ENCODE data around the gene PIP5K1C. TPM values are rescaled to one million over a fixed set of nuclear protein-coding genes. Genes with fewer than 3 reads are reported as not detected.

Gene PIP5K1C
- total and polyA plus RNA-seq, 9 of the 15 experiments (the other 6 are each of a cell fraction or from before 2014, with no cell fraction given) = 0.38 to 22.1 (median 4.1) TPM

- H3K27me3 ChIP-seq (ENCODE audit: control insufficient read depth in 2 of 2, insufficient read depth in 2 of 2, low read length in 2 of 2) = no peaks in the 10 kb centered on the region
- H2AFZ ChIP-seq (ENCODE audit: low read depth, low read length) = no peak overlapping the region
- DNase-seq (ENCODE audit: extremely low read depth in 1 of 4, low spot score in 3 of 4) (no peak), FAIRE-seq (no peak), ATAC-seq (no peak)
- no peak overlapping the region for H3K4me2 ChIP-seq (ENCODE audit: insufficient read depth, low read length)
- CTCF ChIA-PET (ENCODE audit: low intra/inter-chr PET ratio) = no interaction called here
- no peaks in the 10 kb centered on the region for H4K20me1 ChIP-seq (replicated peaks; ENCODE audit: control insufficient read depth, insufficient read depth, low read length)
- 90% methylated on average over 24 of the region's 24 CpGs for WGBS (ENCODE audit: insufficient coverage, low coverage, missing lambda C conversion rate)
- no peaks in the 10 kb centered on the region for H3K9me1 ChIP-seq (ENCODE audit: control insufficient read depth, insufficient read depth, low read length)
- H3K36me3 ChIP-seq (ENCODE audit: control insufficient read depth, insufficient read depth, low read length) = peaks cover 58% of the 10 kb centered on the region
- H3K27ac ChIP-seq (ENCODE audit: extremely low read depth, low read depth, low read length) = peak overlapping the region; percentile 98
- intact Hi-C loops (cut with micrococcal nuclease) (loop anchor here (10.0 kb wide), 1 partner anchor 65 kb away; no protein-coding TSS in a partner anchor), in situ Hi-C loops (cut with MboI) (no loop called here)
- POLR2A ChIA-PET = interaction anchor here (0.5 to 4.0 kb wide), 3 partner anchors 15 to 37 kb away, joined by 3 to 29 read pairs (median 4); partner anchors contain the start of gene HMG20B
- no TSS peak for BruUV-seq (replicated peaks)
- H3K79me2 ChIP-seq (ENCODE audit: control insufficient read depth, insufficient read depth, low read length) = peaks cover 36% of the 10 kb centered on the region
- H3K4me1 ChIP-seq (replicated peaks in 1 of 2; ENCODE audit: control insufficient read depth in 2 of 2, insufficient read depth in 2 of 2, low read length in 2 of 2) = peaks cover 42 to 98% of the 10 kb centered on the region in 2 experiments
- H3K4me3 ChIP-seq = no peak overlapping the region
- H3K9ac ChIP-seq (ENCODE audit: insufficient read depth in 1 of 2, low read depth in 2 of 2, low read length in 2 of 2) = peak overlapping the region; percentile 44 to 45; a peak in 2 of 4 replicates
- no peaks in the 10 kb centered on the region; the same call in 1 of the 2 replicates for H3K9me3 ChIP-seq (replicated peaks; ENCODE audit: control insufficient read depth, insufficient read depth, low read depth, low read length)
- TF ChIP-seq, protein P1, sequence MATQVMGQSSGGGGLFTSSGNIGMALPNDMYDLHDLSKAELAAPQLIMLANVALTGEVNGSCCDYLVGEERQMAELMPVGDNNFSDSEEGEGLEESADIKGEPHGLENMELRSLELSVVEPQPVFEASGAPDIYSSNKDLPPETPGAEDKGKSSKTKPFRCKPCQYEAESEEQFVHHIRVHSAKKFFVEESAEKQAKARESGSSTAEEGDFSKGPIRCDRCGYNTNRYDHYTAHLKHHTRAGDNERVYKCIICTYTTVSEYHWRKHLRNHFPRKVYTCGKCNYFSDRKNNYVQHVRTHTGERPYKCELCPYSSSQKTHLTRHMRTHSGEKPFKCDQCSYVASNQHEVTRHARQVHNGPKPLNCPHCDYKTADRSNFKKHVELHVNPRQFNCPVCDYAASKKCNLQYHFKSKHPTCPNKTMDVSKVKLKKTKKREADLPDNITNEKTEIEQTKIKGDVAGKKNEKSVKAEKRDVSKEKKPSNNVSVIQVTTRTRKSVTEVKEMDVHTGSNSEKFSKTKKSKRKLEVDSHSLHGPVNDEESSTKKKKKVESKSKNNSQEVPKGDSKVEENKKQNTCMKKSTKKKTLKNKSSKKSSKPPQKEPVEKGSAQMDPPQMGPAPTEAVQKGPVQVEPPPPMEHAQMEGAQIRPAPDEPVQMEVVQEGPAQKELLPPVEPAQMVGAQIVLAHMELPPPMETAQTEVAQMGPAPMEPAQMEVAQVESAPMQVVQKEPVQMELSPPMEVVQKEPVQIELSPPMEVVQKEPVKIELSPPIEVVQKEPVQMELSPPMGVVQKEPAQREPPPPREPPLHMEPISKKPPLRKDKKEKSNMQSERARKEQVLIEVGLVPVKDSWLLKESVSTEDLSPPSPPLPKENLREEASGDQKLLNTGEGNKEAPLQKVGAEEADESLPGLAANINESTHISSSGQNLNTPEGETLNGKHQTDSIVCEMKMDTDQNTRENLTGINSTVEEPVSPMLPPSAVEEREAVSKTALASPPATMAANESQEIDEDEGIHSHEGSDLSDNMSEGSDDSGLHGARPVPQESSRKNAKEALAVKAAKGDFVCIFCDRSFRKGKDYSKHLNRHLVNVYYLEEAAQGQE (IDR thresholded peaks at IDR 0.05; ENCODE audit: borderline replicate concordance) = 0 out of 2 replicates have a peak, but pooled peaks have one; percentile 13
- TF ChIP-seq, protein P1 (CRISPR knock-in tag; IDR thresholded peaks at IDR 0.05; ENCODE audit: low read depth) = no peak
- TF ChIP-seq, protein P2, sequence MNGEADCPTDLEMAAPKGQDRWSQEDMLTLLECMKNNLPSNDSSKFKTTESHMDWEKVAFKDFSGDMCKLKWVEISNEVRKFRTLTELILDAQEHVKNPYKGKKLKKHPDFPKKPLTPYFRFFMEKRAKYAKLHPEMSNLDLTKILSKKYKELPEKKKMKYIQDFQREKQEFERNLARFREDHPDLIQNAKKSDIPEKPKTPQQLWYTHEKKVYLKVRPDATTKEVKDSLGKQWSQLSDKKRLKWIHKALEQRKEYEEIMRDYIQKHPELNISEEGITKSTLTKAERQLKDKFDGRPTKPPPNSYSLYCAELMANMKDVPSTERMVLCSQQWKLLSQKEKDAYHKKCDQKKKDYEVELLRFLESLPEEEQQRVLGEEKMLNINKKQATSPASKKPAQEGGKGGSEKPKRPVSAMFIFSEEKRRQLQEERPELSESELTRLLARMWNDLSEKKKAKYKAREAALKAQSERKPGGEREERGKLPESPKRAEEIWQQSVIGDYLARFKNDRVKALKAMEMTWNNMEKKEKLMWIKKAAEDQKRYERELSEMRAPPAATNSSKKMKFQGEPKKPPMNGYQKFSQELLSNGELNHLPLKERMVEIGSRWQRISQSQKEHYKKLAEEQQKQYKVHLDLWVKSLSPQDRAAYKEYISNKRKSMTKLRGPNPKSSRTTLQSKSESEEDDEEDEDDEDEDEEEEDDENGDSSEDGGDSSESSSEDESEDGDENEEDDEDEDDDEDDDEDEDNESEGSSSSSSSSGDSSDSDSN (IDR thresholded peaks at IDR 0.05; ENCODE audit: borderline replicate concordance in 1 of 2, low read depth in 2 of 2, low read length in 2 of 2) = no peak
- TF ChIP-seq ZBTB17 (CRISPR knock-in tag; IDR thresholded peaks at IDR 0.05) = peak; percentile 98
- TF ChIP-seq GMEB1 (CRISPR knock-in tag; IDR thresholded peaks at IDR 0.05) = no peak
- peak; percentile 99 for TF ChIP-seq ZNF23 (CRISPR knock-in tag; IDR thresholded peaks at IDR 0.05)
- TF ChIP-seq POLR2G (IDR thresholded peaks at IDR 0.05; ENCODE audit: low read depth, low read length) = peak; percentile 33; the same call in 1 of the 2 replicates
These were observed 90.2 kb downstream of the PIP5K1C start for GRCh38 chr19:3609779-3610719.
